GM13976 (cell line): ENCODE data around the gene MCF2.
"Not testable (repeated sequence)": the region's sequence is repeated elsewhere in the genome, so short reads cannot be mapped to it uniquely, and the experiment has no call there.

Experiments used
- DNase-seq: peaks from one replicate; pipeline ENCODE4 v3.0.0; 2012; ENCODE audit warnings: low spot score
- in situ Hi-C: fragments of 300-500 bp; cut with MboI; formaldehyde crosslinking; loops from one replicate; pipeline ENCODE4 v1.12.0; 2022; ENCODE audit warnings: low sequenced_read_pairs, mixed read lengths, inconsistent platforms; ENCODE audit not compliant: unreplicated experiment
- TF ChIP-seq, protein P1 (sequence below): IDR thresholded peaks from 2 replicates; pipeline ENCODE4 v1.5.1; 2012; ENCODE audit warnings: borderline replicate concordance, mild to moderate bottlenecking; ENCODE audit not compliant: insufficient read depth; ENCODE audit errors: extremely low read depth, missing control alignments, control extremely low read depth

The MCF2 gene

DNA sequence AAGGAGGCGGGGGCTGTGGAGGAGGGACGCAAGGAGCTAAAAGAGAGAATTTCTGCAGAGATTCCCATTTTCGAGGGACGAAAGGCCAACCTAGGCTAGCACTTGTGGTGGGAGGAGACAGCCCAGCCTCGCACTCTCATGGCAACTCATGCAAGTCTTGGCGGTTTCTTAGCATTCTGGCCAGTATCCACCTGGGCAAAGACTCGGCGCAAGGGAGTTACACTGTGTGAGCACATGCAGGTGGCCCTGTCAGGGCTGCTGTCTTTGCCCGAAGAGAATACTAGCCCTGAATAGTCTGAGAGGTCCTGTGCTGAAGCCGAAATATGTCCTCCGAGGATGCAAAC, 15.5 kb downstream of the MCF2 start:
- DNase-seq, result no peak
- TF ChIP-seq, protein P1, sequence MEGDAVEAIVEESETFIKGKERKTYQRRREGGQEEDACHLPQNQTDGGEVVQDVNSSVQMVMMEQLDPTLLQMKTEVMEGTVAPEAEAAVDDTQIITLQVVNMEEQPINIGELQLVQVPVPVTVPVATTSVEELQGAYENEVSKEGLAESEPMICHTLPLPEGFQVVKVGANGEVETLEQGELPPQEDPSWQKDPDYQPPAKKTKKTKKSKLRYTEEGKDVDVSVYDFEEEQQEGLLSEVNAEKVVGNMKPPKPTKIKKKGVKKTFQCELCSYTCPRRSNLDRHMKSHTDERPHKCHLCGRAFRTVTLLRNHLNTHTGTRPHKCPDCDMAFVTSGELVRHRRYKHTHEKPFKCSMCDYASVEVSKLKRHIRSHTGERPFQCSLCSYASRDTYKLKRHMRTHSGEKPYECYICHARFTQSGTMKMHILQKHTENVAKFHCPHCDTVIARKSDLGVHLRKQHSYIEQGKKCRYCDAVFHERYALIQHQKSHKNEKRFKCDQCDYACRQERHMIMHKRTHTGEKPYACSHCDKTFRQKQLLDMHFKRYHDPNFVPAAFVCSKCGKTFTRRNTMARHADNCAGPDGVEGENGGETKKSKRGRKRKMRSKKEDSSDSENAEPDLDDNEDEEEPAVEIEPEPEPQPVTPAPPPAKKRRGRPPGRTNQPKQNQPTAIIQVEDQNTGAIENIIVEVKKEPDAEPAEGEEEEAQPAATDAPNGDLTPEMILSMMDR, result no peak
- in situ Hi-C loops, result no loop called here

GRCh38 chrX:139691843-139692505, 16.0 kb downstream of the MCF2 start:
- in situ Hi-C loops, result no loop called here
- TF ChIP-seq, protein P1, result no peak
- peak; percentile 22 for DNase-seq

- DNase-seq, result no peak
- in situ Hi-C loops, result no loop called here
- TF ChIP-seq, protein P1, result no peak
Observed at GRCh38 chrX:139691493-139691842, 16.5 kb downstream of the MCF2 start.

GRCh38 chrX:139685175-139685574, 22.8 kb downstream of the MCF2 start:
- in situ Hi-C loops, DNase-seq: not testable (repeated sequence)

DNA sequence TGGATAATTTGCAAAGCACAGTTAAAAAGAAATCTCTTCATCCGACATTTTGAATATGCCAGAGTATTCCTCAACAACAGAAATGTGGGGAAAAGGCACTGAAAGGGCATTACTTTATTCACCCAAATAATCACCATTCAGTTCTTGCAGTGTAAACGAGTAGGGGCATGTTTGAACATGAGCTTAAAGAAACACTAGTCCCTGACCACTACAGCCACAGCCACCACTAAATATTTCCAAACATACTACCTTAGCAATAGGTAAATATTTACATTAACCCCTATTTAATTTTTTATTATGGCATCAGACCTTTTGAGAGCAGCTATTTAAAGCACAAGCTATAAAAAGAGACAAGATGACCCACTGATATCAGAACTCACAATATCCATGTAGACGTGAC, 27.6 kb downstream of the MCF2 start:
- in situ Hi-C loops, result no loop called here
- TF ChIP-seq, protein P1, result no peak
- DNase-seq, result no peak

GRCh38 chrX:139647597-139647996, 60.4 kb downstream of the MCF2 start:
- in situ Hi-C loops, result no loop called here
- TF ChIP-seq, protein P1, result no peak

DNA sequence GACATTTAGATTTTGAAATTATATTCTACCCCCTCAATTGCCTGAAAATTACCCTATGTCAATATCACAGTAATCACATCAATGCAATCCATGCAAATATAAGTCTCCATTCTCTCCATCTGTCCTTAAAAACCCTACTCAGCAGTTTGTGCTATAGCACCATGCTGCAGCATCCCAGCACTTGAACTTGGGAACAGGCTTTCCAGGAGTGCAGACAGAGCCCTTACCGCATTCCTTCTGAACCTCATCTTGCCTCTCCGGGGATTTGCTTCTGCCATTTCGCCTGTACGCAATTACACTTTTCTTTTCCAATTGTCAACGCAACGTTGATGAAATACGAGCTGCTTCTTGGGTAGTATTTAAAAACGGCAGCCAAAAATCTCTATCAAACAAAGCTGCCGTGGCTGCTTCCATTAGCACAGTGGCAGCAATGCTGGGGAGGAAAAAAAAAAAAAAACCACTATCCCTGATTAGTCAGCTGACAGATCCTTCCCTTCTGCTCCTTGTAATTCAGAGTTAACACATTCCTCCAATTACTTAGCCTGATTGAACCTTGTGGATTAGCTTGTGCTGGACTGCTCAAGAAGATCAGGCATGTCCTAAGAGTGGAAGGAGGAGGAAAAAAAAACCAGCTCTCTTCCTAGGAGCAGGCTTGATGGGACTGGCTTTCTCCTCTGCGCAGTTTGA, 65.6 kb downstream of the MCF2 start:
- in situ Hi-C loops, result no loop called here
- TF ChIP-seq, protein P1, result no peak
- DNase-seq, result no peak

More at GRCh38 chrX:139647597-139647996, 60.4 kb downstream of the MCF2 start:
- DNase-seq, result peak; percentile 10
